GM18498 (cell line): ENCODE data around the gene SPAG7.

Experiments
- ATAC-seq: cut with Tn5 transposase; IDR thresholded peaks from one replicate; pipeline ENCODE4 v1.9.1; 2021; ENCODE audit warnings: mild to moderate bottlenecking, moderate library complexity; ENCODE audit not compliant: unreplicated experiment

SPAG7 gene

DNA sequence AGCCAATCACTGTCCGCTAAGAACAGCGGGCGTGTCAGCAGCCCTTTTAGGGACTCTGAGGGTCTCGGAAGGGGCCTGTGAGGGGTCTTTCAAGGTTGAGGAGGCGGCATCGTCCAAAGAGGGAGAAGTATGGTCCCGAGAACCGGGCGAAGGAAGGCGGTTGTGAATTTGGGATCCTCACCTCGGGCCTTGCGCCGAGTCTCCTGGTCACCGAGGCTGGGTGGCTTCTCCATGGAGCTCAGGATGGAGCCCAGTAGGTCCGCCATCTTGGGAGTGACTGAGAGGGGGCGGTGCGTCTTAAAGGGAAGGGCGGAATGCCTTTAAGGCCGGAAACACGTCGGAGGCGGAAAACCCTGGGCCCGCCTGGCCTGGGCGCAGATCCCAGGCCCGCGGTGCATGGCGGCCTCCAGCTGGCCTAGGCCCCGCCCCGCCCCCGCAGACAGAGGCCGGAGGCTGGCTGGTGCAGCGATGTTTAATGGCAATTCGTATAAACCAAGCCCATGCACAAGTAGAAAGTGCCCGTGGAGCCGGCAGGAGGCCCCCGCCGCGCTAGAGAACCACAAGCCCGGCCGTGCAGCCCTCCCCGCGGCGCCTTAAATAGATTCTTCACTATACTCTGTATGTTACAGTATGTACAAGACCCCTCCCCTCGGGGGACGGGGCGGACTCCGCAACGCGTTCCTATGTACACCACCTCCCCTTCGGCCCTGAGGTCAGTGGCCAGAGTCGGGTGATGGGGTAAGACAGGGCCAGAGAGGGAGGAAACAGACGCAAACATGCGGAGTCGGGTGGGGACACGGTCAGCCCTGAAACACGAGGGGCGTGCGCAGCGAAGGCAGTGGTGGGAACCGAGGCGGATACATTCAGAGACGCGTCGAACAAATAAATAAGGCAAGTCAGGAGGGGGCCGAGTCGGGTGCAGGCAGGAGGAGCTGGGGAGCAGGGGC, at the start of gene SPAG7:
Gene SPAG7 (minus strand): TSS at position 279 of the 947 bp plus-strand sequence. CDS start 13 bp downstream, at position 266.
- peak; percentile 69 for ATAC-seq

DNA sequence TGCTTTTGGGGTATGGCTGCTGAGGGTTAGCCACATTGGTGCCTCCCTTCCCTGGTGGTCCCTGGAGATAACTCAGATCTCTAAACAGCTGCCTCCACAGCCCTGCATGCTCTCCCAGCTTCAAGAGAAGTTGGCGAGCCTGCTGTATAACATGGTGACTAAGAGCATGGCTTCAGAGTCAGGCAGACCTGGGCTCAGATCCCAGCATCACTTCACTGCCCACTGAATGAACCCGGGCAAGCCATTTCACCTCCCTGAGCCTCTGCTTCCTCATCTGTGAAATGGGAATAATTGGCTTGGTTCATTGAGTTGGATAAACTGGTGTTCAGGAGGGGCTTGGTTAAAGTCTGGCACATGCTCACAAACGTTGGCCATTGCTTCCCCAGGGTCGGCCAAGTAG, 46.7 kb upstream of the SPAG7 start:
- ATAC-seq = no peak

- no peak for ATAC-seq
These were observed 44.3 kb upstream of the SPAG7 start for GRCh38 chr17:5011928-5012327.

DNA sequence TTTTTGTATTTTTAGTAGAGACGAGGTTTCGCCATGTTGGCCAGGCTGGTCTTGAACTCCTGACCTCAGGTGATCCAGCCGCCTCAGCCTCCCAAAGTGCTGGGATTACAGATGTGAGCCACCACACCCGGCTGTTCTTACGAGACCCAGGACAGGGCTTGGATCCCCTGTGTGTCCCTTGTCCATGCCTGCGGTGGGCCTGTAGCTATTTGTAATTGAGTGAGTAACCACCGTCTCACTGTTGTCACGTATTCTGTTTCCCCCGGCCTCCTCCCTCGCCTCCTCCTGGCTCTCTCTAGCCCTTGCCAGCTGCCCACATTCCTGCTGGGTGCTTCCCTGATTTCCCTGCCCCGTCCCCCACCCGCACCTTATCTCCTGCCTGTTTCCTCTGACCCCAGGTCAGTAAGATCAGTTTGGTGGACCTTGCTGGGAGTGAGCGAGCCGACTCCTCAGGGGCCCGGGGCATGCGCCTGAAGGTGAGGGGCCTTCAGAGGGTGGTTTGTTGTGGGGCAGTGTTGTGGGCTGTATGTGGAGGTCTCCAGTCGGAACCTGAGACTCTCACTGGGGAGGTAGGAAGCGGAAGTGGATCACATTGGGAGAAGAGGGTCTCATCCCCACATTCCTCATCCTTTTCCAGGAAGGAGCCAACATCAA, 35.7 kb upstream of the SPAG7 start:
- no peak for ATAC-seq

DNA sequence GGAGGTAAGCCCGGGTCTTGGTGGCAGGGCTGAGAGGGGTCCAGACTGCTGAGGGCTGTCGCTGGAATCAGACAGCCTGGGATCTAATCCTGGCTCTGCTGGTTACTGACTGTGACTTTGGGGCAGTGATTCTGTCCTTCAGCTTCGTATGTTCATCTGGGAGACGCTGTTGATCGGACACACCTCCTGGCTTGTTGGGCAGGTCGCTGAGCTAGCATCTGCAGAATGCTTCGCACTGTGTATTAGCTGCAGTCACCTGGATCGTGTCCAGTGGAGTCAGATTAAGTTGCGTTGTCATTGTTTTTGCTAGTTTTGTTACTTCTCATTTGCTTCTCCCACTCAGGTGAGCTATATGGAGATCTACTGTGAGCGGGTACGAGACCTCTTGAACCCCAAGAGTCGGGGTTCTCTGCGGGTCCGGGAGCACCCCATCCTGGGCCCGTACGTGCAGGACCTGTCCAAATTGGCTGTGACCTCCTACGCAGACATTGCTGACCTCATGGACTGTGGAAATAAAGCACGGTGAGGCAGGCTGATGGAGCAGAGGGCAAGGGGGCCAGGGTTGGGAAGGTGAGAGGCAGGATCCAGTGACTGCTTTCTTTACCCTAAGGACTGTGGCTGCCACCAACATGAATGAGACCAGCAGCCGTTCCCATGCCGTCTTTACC, 34.6 kb upstream of the SPAG7 start:
- ATAC-seq = no peak

- no peak for ATAC-seq
These were observed 32.6 kb upstream of the SPAG7 start for GRCh38 chr17:5000237-5000639.

GRCh38 chr17:4999430-5000093, 31.9 kb upstream of the SPAG7 start:
- no peak for ATAC-seq

DNA sequence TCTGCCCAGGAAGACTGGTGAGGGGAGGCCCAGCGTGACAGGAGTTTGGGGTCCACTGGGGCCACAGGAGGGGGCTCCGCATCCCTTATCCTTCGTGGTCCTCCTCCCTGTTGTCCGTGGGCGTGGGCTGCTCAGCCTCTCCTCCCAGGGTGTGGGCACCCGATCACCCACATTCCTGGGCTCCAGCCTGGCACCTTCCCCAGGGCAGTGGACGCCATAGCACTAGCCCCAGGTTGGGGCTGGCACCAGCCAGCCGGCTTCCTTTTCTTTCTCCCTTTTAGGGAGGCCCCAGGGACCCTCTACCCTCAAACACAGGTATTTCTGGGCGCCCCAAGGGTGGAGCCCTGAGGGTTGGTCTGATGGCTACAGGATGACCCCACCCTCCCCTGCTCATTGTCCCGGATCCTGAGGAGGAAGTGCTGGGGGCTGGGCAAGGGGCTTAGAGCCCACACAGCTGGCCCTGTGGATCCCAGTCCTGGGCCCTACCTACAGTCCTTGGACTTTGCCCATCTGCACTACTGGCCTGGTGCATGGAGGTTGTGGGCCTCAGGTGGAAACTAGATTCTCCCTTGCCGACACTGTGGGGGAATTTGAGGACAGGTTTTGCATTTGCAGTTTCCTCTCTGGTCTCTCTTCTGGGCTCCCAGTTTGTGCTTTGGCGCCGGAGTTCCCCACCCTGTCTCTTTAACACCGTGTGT, 31.3 kb upstream of the SPAG7 start:
- no peak for ATAC-seq

DNA sequence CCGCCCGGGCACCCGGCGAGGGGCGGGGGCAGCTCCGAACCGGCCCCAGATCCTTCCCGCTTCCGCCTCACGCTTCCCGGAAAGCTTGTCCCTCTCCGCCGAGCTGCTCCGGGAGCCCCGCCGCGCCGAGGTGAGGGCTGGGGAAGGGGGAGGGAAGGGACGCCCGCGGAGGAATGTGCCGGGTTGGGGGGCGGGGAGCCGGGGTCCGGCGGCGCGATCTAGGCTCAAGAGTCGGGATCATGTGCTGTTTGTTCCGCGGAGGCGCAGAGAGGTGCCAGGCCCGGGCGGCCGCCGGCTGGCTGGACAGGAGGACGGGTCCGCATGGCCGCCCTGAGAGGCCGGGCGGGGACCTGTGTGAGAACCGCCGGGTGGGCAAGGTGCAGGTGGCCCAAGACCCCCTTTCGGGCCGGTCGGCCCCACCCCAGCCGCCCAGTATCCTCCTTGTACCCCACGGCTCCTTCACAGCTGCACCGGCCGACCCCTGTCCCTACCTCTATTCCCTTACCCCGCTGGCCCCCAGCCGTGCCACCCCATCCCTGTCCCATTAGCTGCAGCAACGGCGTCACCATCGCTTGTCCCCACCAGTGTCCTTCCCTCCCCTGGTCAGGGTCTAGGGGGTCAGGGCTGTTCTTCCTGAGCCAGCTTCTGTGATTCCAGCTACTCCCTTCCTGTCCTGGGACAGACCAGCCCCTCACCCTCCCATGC, 30.6 kb upstream of the SPAG7 start:
- ATAC-seq = no peak

- peak; percentile 88 for ATAC-seq
These were observed 29.8 kb upstream of the SPAG7 start, which contains the start of the genes INCA1 and KIF1C for GRCh38 chr17:4997302-4998026. Gene INCA1, minus strand, starts transcription at chr17:4997522. Its CDS starts 3,085 bp downstream, at chr17:4994437. Gene KIF1C, plus strand, starts transcription at chr17:4997950. Its CDS starts 2,297 bp downstream, at chr17:5000247.

GRCh38 chr17:4994081-4994595, 26.5 kb upstream of the SPAG7 start:
- ATAC-seq = no peak

GRCh38 chr17:4987767-4988567, 20.4 kb upstream of the SPAG7 start:
- no peak for ATAC-seq

DNA sequence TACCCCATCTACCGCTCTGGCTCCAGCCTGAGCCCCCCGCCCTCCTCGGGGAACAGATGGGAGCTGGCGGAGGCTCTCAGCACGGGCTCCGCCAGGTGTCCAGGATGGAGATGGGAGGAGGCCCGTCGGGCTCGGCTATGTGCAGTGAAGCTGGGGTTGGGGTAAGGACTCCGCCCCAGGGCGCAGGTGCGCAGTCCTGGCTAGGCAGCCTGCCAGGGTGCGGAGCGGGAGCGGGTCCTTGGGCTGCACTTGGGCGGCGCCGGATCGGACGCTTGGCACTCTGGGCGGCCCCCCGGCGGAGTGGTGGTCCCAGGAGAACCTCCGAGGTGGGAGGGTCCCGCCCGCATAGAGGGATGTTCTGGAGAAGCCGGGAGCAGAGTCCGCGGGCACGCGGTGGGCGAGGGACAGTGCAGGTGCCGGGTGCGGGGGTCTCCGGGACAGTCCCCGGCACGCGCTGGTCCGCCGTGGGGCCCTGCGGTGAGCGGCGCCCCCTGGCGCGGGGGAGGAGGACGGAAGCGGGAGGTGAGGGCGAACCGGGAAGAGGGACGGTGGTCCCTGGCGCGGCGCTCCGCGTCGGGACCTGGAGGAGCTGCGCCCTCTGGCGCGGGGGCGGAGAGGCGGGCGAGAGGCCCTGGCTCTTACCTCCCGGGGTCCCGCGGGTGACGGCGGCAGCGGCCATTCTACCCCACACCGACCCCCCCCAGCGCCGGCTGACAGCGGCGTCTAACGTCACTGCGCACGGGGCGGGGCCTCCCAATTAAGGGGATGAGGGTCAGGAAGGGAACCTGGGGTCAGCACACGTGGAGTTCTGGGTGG, 19.5 kb upstream of the SPAG7 start, which contains the start of gene CAMTA2:
Gene CAMTA2 (minus strand): TSS at position 725 of the 816 bp plus-strand sequence. CDS start 1,453 bp downstream, outside the sequence.
- peak; percentile 76 for ATAC-seq

DNA sequence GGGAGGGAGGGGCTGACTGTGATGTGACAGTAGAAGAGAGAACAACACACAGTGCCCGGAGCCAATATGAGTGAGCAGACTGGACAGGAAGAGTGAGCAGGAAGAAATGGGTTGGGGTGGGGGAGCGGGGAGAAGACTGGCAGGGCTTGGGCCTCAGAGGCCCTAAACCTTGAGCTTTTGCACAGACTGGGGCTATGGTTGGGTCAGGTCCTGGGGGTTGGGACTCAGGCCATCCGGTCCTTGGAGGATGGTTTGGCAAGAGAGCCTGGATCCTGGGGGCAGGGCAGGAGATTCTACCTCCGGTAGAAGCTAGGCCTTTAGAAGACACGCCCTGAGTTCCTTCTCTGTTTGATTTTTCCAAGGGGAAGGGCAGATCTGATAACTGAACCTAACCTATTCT, 18.8 kb upstream of the SPAG7 start:
- no peak for ATAC-seq

DNA sequence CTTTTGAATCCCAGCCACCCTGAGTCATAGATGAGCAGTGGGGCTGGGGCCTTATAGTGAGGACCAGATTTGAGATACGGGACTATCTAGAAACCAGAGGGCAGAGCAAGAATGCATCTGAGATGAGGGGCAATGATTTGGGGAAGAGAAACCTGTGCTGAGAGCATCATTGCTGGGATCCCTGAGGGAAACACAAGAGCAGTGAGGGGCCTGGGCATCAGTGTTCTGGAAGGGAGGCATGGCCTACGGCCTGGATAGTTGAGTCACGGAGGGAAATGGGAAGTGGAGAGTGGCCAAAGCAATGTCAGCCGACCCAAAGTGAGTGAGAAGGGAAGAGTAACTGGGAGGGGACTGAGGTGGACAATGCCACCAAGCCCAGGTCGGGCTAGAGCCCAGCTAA, 14.7 kb upstream of the SPAG7 start:
- ATAC-seq = no peak

- no peak for ATAC-seq
These were observed 13.1 kb upstream of the SPAG7 start for GRCh38 chr17:4980644-4981216.

DNA sequence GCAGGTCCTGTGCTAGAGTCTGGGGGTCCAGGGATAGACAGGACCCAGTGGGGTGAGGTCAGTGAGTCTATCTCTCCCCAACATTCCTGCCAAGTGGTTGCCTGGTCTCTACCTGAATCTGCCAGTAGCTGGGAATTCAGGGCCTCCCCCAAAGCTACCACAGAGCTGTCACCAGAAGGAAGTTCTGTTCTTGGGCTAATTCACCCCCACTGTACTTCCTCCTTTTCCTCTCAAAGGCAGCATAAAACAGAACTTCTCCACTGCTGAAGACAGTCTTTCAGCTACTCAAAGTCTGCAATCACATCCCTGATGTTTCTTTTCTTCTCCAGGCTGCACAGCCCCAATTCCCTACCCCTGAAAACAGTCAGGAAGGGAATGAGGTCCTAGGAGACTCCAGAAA, 11.1 kb upstream of the SPAG7 start:
- no peak for ATAC-seq
